ENCODE measurements around the gene UHRF1. TPM values are rescaled to one million over a fixed set of nuclear protein-coding genes. Genes with fewer than 3 reads are reported as not detected.

The UHRF1 gene
- total and polyA plus RNA-seq, 2 of the 4 experiments (the other 2 are of a cell fraction): 47.4 to 57.4 TPM

- Histone ChIP-seq H2BK15ac (ENCODE audit: low read depth, low read length) (no peak overlapping the region), H3K4me2 (ENCODE audit: low read depth, low read length) (no peak overlapping the region), H3K4ac (ENCODE audit: low read depth, low read length) (no peak overlapping the region), H2BK20ac (ENCODE audit: low read depth, low read length) (no peak overlapping the region), H2BK120ac (ENCODE audit: low read depth, low read length) (no peak overlapping the region), H3K56ac (ENCODE audit: extremely low read depth, insufficient read depth, low read length) (no peak overlapping the region), H3K23ac (ENCODE audit: low read depth, low read length) (no peak overlapping the region), H3K4me1 (ENCODE audit: control insufficient read depth, insufficient read depth, low read length) (peaks cover 22% of the 10 kb centered on the region), H2AK9ac (replicated peaks; ENCODE audit: low read depth, low read length, poor library complexity) (peak overlapping the region; percentile 61), H2AFZ (replicated peaks; ENCODE audit: low read length, poor library complexity) (no peak overlapping the region), H3K9me1 (ENCODE audit: insufficient read depth, low read length) (peaks cover 27% of the 10 kb centered on the region), H3K14ac (replicated peaks; ENCODE audit: low read depth, low read length) (no peak overlapping the region), H2BK5ac (ENCODE audit: low read depth, low read length, poor library complexity, severe bottlenecking) (no peak overlapping the region), H2AK5ac (ENCODE audit: low read depth, low read length) (no peak overlapping the region), H4K20me1 (ENCODE audit: insufficient read depth, low read length) (peaks cover 97% of the 10 kb centered on the region), H3K9me3 (ENCODE audit: control insufficient read depth, insufficient read depth, low read length) (no peaks in the 10 kb centered on the region), H3K27me3 (ENCODE audit: control insufficient read depth, insufficient read depth, low read length) (no peaks in the 10 kb centered on the region), H3K79me1 (ENCODE audit: low read depth in 1 of 2, low read length in 2 of 2) (peaks cover 16 to 92% of the 10 kb centered on the region in 2 experiments), H3K27ac (ENCODE audit: insufficient read depth, low read length) (no peak overlapping the region), H4K91ac (ENCODE audit: insufficient read depth, low read depth, low read length) (no peak overlapping the region), H4K8ac (ENCODE audit: low read depth in 2 of 2, low read length in 2 of 2) (no peak overlapping the region), H4K5ac (ENCODE audit: low read depth, low read length) (no peak overlapping the region), H3K18ac (ENCODE audit: low read depth, low read length) (no peak overlapping the region), H3K36me3 (ENCODE audit: control insufficient read depth, insufficient read depth, low read length) (peaks cover 6% of the 10 kb centered on the region; the same call in 1 of the 2 replicates), H3K4me3 (ENCODE audit: insufficient read depth, low read depth, low read length) (no peak overlapping the region), H3K9ac (ENCODE audit: low read depth, low read length) (no peak overlapping the region)
- TF ChIP-seq FOS (IDR thresholded peaks at IDR 0.05; ENCODE audit: low read depth, low read length) (no peak), MAZ (IDR thresholded peaks at IDR 0.05; ENCODE audit: borderline replicate concordance, low read depth, low read length) (no peak), MXI1 (IDR thresholded peaks at IDR 0.05; ENCODE audit: borderline replicate concordance, low read depth, low read length) (no peak), BHLHE40 (IDR thresholded peaks at IDR 0.05; ENCODE audit: low read depth, low read length) (no peak), USF2 (IDR thresholded peaks at IDR 0.05; ENCODE audit: low read depth, low read length) (no peak), RAD21 (IDR thresholded peaks at IDR 0.05; ENCODE audit: low read length) (no peak), ELK1 (IDR thresholded peaks at IDR 0.05; ENCODE audit: borderline replicate concordance, low read depth, low read length) (no peak), CEBPB (IDR thresholded peaks at IDR 0.05; ENCODE audit: low read depth, low read length) (no peak), CHD1 (IDR thresholded peaks at IDR 0.05; ENCODE audit: low read depth, low read length) (no peak), POLR2A (IDR thresholded peaks at IDR 0.05; ENCODE audit: low read depth, low read length) (no peak), MAFK (IDR thresholded peaks at IDR 0.05; ENCODE audit: low read depth, low read length) (no peak)
- TF ChIP-seq, protein P1, sequence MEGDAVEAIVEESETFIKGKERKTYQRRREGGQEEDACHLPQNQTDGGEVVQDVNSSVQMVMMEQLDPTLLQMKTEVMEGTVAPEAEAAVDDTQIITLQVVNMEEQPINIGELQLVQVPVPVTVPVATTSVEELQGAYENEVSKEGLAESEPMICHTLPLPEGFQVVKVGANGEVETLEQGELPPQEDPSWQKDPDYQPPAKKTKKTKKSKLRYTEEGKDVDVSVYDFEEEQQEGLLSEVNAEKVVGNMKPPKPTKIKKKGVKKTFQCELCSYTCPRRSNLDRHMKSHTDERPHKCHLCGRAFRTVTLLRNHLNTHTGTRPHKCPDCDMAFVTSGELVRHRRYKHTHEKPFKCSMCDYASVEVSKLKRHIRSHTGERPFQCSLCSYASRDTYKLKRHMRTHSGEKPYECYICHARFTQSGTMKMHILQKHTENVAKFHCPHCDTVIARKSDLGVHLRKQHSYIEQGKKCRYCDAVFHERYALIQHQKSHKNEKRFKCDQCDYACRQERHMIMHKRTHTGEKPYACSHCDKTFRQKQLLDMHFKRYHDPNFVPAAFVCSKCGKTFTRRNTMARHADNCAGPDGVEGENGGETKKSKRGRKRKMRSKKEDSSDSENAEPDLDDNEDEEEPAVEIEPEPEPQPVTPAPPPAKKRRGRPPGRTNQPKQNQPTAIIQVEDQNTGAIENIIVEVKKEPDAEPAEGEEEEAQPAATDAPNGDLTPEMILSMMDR (conservative IDR thresholded peaks at IDR 0.05; ENCODE audit: low read depth, low read length): no peak
- in situ Hi-C loops (cut with MboI; ENCODE audit: low sequenced_read_pairs): no loop called here
- dilution Hi-C loops (cut with HindIII; ENCODE audit: low sequenced_read_pairs, unreplicated experiment): no loop called here
- BruUV-seq (replicated peaks): no TSS peak
- 88% methylated on average over 18 of the region's 19 CpGs; no CpG with 5 or more reads in 1 of the 2 experiments for WGBS, 2 experiments (ENCODE audit: extremely low coverage in 2 of 2, insufficient read length in 1 of 2)
- intact Hi-C loops (cut with micrococcal nuclease): no loop called here
- CTCF ChIA-PET: no interaction called here
- DNase-seq (no peak), ATAC-seq (ENCODE audit: low read depth) (no peak)
- POLR2A ChIA-PET (ENCODE audit: unreplicated experiment): no interaction called here
Measured at GRCh38 chr19:4986471-4986891, 77.2 kb downstream of the UHRF1 start.
